K562 (cell line): ENCODE results near the gene TKT. TPM values are rescaled to one million over a fixed set of nuclear protein-coding genes. Genes with fewer than 3 reads are reported as not detected.

Experiments
- ARID2 ChIP-seq: fragments of 450-650 bp; IDR thresholded peaks from 2 replicates; pipeline ENCODE4 v1.6.1; 2017; ENCODE audit warnings: antibody characterized with exemption, mild to moderate bottlenecking
- BACH1 ChIP-seq: fragments of 200-800 bp; sonication (Bioruptor generic); IDR thresholded peaks from 2 replicates; pipeline ENCODE4 v1.6.1; 2016; ENCODE audit warnings: missing genetic modification characterization, missing compliant biosample characterization
- FOXM1 ChIP-seq, 2 experiments: fragments of 450-650 bp in 1 of 2; sonication (generic) in 1 of 2; formaldehyde crosslinking in 1 of 2; IDR thresholded peaks; 2 replicates each; pipeline versions ENCODE4 v1.6.1 to v1.9.0; 2017 to 2022; ENCODE audit warnings: low read depth in 2 of 2, mild to moderate bottlenecking in 2 of 2, missing genetic modification reagents in 1 of 2, moderate library complexity in 1 of 2
- MAFF ChIP-seq: IDR thresholded peaks from 2 replicates; pipeline ENCODE4 v1.6.1; 2012; ENCODE audit warnings: low read length, improper control_type of control experiment
- POU5F1 ChIP-seq: fragments of 150-350 bp; IDR thresholded peaks from 2 replicates; pipeline ENCODE4 v1.6.1; 2014; ENCODE audit warnings: borderline replicate concordance, low read length, low read depth, mild to moderate bottlenecking; ENCODE audit not compliant: partially characterized antibody
- PYGO2 ChIP-seq: fragments of 450-650 bp; IDR thresholded peaks from 2 replicates; pipeline ENCODE4 v1.6.1; 2016; ENCODE audit warnings: mild to moderate bottlenecking, missing genetic modification characterization, moderate library complexity, missing compliant biosample characterization
- SIRT6 ChIP-seq: IDR thresholded peaks from one replicate; pipeline ENCODE4 v1.6.1; 2012; ENCODE audit warnings: low read depth, mild to moderate bottlenecking, control low read depth, inconsistent platforms, low read length, moderate library complexity
- SLC30A9 ChIP-seq: fragments of 250-450 bp; sonication (Bioruptor Pico); IDR thresholded peaks from 2 replicates; pipeline ENCODE4 v1.8.0; 2022; ENCODE audit warnings: mild to moderate bottlenecking, moderate library complexity
- SRSF7 ChIP-seq: fragments of 200-400 bp; formaldehyde crosslinking; optimal IDR thresholded peaks from 2 replicates; pipeline ENCODE3; 2017; ENCODE audit warnings: mild to moderate bottlenecking, low read depth, low read length
- ZNF586 ChIP-seq: fragments of 450-650 bp; formaldehyde crosslinking; conservative IDR thresholded peaks from 2 replicates; pipeline ENCODE4 v1.4.0; 2020; ENCODE audit warnings: mild to moderate bottlenecking, moderate library complexity
- ZNF707 ChIP-seq: fragments of 250-450 bp; sonication (Bioruptor Pico); conservative IDR thresholded peaks from 2 replicates; pipeline ENCODE4 v1.8.0; 2022; ENCODE audit warnings: inconsistent platforms, mild to moderate bottlenecking, moderate library complexity
- polyA plus RNA-seq, 8 experiments: library from polyadenylated mRNA; depleted of rRNA in 4 of 8; stranded (reverse) in 5 of 8; unstranded in 3 of 8; fragments of >200 nt; fragmentation: Nextera tagmentation in 2 of 8; fragmentation: Illumina TruSeq in 1 of 8; extraction: Ambion mirVana in 2 of 8; extraction: Trizol in 1 of 8; gene quantifications; 2 replicates each; pipeline versions ENCODE4 v1.2.1 to v1.2.3, GENCODE V29; 2011 to 2014; ENCODE audit warnings: inconsistent platforms in 1 of 8, missing spikeins in 1 of 8
- total RNA-seq, 7 experiments: library from RNA; depleted of rRNA in 6 of 7; stranded (reverse); fragments of >200 nt in 6 of 7; fragmentation: Illumina TruSeq in 2 of 7; extraction: Trizol in 2 of 7; gene quantifications; 2 replicates each; pipeline versions ENCODE4 v1.2.1 to v1.2.3, GENCODE V29; 2011 to 2021; ENCODE audit warnings: low replicate concordance in 1 of 7
- TF ChIP-seq, protein P1 (sequence below): IDR thresholded peaks from 2 replicates; pipeline ENCODE4 v1.6.1; 2011; ENCODE audit warnings: borderline replicate concordance, low read depth, mild to moderate bottlenecking, moderate library complexity, low read length; ENCODE audit not compliant: insufficient read depth, poor library complexity, severe bottlenecking
- TF ChIP-seq, protein P2 (sequence below), 2 experiments: IDR thresholded peaks; 2 replicates each; pipeline ENCODE4 v1.6.1; 2011; ENCODE audit warnings: borderline replicate concordance in 1 of 2, control low read depth in 1 of 2, low read depth in 1 of 2, low read length in 1 of 2, mild to moderate bottlenecking in 1 of 2, mixed read lengths in 1 of 2, moderate library complexity in 1 of 2; ENCODE audit not compliant: insufficient read depth in 1 of 2, insufficient read length in 1 of 2, poor library complexity in 1 of 2, severe bottlenecking in 1 of 2; ENCODE audit errors: extremely low read depth in 1 of 2
- TF ChIP-seq, protein P3 (sequence below), 2 experiments: fragments of 450-650 bp; IDR thresholded peaks; 2 replicates each; pipeline ENCODE4 v1.6.1; 2016; ENCODE audit warnings: mild to moderate bottlenecking in 2 of 2, borderline replicate concordance in 1 of 2, low read depth in 1 of 2, moderate library complexity in 1 of 2

TKT gene
- total and polyA plus RNA-seq, 9 of the 15 experiments (the other 6 are each of a cell fraction or from before 2014, with no cell fraction given) = 58.1 to 401 (median 187) TPM

DNA sequence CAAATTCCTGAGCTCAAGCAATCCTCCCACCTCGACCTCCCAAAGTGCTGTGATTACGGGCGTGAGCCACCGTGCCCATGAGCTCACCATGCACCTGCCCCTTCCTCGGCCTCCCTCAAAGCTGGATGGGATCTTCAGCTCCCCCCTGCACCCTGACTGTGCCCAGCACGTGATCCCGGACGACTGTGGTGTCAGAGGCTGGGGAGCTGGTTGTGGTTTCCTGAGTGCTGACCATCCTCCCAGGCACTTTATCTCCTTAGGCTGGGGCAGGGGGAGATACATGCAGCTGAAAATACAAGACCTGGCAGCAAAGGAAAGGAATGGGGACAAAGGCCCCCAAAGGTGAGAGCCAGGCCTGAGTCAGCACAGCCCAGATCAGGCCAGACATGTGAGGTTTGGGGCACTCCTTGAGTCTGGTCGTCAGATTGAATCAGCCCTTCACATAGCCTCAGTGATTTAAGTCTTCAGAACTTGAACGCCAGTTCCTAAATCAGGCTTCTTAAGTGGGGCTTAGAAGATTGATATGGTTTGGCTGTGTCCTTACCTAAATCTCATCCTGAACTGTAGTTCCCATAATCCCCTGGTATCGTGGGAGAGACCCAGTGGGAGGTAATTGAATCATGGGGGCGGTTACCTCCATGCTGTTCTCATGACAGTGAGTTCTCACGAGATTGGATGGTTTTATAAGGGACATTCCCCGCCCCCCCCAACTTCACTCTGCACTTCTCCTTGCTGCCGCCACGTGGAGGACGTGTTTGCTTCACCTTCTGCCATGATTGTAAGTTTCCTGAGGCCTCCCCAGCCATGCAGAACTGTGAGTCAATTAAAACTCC is 59.0 kb downstream of the TKT start (continued):
- TF ChIP-seq, protein P1, sequence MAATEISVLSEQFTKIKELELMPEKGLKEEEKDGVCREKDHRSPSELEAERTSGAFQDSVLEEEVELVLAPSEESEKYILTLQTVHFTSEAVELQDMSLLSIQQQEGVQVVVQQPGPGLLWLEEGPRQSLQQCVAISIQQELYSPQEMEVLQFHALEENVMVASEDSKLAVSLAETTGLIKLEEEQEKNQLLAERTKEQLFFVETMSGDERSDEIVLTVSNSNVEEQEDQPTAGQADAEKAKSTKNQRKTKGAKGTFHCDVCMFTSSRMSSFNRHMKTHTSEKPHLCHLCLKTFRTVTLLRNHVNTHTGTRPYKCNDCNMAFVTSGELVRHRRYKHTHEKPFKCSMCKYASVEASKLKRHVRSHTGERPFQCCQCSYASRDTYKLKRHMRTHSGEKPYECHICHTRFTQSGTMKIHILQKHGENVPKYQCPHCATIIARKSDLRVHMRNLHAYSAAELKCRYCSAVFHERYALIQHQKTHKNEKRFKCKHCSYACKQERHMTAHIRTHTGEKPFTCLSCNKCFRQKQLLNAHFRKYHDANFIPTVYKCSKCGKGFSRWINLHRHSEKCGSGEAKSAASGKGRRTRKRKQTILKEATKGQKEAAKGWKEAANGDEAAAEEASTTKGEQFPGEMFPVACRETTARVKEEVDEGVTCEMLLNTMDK = no peak
- TF ChIP-seq ARID2 (no peak), BACH1 (tag) (no peak), FOXM1 (IDR thresholded peaks at IDR 0.05; ENCODE audit: low read depth) (no peak), FOXM1 (CRISPR knock-in tag; IDR thresholded peaks at IDR 0.05; ENCODE audit: low read depth) (no peak), POU5F1 (no peak), SIRT6 (no peak), MAFF (0 out of 2 replicates have a peak, but pooled peaks have one; percentile 19), ZNF586 (CRISPR knock-in tag) (no peak), ZNF707 (CRISPR knock-in tag) (no peak), PYGO2 (tag) (no peak), SLC30A9 (CRISPR knock-in tag) (no peak), SRSF7 (no peak)
- TF ChIP-seq, protein P2, sequence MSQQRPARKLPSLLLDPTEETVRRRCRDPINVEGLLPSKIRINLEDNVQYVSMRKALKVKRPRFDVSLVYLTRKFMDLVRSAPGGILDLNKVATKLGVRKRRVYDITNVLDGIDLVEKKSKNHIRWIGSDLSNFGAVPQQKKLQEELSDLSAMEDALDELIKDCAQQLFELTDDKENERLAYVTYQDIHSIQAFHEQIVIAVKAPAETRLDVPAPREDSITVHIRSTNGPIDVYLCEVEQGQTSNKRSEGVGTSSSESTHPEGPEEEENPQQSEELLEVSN (IDR thresholded peaks at IDR 0.05; ENCODE audit: borderline replicate concordance in 1 of 2, extremely low read depth in 1 of 2, insufficient read depth in 1 of 2, insufficient read length in 1 of 2, low read depth in 1 of 2, low read length in 1 of 2, poor library complexity in 1 of 2, severe bottlenecking in 1 of 2) = peak in 1 of 2 experiments; percentile 49
- TF ChIP-seq, protein P3, sequence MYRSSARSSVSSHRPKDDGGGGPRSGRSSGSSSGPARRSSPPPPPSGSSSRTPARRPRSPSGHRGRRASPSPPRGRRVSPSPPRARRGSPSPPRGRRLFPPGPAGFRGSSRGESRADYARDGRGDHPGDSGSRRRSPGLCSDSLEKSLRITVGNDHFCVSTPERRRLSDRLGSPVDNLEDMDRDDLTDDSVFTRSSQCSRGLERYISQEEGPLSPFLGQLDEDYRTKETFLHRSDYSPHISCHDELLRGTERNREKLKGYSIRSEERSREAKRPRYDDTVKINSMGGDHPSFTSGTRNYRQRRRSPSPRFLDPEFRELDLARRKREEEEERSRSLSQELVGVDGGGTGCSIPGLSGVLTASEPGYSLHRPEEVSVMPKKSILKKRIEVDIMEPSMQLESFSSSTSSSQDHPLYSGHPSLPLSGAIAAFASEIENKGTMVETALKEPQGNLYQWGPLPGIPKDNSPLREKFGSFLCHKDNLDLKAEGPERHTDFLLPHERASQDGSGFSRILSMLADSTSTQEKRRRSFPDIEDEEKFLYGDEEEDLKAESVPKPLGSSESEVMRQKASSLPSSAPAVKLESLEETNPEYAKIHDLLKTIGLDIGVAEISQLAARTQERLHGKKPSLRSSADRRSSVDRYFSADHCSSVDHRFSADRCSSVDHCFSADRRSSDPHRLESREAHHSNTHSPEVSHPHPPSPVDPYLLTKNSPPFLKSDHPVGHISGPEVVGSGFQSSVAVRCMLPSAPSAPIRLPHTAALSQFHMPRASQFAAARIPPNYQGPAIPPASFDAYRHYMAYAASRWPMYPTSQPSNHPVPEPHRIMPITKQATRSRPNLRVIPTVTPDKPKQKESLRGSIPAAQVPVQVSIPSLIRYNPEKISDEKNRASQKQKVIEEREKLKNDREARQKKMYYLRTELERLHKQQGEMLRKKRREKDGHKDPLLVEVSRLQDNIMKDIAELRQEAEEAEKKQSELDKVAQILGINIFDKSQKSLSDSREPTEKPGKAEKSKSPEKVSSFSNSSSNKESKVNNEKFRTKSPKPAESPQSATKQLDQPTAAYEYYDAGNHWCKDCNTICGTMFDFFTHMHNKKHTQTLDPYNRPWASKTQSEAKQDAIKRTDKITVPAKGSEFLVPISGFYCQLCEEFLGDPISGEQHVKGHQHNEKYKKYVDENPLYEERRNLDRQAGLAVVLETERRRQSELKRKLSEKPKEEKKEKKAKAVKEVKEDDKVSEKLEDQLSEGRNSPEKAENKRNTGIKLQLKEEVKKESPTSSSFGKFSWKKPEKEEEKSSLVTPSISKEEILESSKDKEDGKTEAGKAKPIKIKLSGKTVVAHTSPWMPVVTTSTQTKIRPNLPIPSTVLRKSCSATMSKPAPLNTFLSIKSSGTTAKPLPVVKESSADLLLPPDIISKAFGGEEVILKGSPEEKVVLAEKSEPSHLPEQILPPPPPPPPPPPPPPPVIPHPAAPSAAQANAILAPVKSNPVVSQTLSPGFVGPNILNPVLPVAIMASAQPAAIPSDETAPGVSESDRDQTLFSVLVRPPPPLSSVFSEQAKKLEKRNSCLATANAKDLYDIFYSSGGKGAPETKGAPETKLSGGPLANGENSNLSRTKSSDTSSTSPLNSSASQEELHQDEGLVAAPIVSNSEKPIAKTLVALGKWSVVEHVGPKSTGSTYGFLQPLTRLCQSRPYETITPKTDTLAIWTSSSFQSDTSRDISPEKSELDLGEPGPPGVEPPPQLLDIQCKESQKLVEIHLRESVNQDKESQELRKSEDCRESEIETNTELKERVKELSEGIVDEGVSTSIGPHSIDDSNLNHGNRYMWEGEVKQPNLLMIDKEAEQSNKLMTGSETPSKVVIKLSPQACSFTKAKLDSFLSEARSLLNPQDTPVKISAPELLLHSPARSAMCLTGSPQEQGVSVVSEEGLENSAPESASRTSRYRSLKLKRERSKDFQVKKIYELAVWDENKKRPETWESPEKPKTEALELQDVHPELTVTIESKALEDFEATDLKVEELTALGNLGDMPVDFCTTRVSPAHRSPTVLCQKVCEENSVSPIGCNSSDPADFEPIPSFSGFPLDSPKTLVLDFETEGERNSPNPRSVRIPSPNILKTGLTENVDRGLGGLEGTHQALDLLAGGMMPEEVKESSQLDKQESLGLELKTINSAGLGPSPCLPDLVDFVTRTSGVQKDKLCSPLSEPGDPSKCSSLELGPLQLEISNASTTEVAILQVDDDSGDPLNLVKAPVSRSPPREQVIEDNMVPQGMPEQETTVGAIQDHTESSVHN (IDR thresholded peaks at IDR 0.05; ENCODE audit: borderline replicate concordance in 1 of 2, low read depth in 1 of 2) = no peak
